Heart left ventricle (tissue), 16 donors: ENCODE measurements around the gene TSPAN33. TPM values are rescaled to one million over a fixed set of nuclear protein-coding genes. Genes with fewer than 3 reads are reported as not detected.
"Not testable (repeated sequence)": the region's sequence is repeated elsewhere in the genome, so short reads cannot be mapped to it uniquely, and the experiment has no call there.

Source experiments
- ATAC-seq, 4 donors: fragments of 200-7000 bp; cut with Tn5 transposase; one replicate each; pipeline ENCODE4 v1.9.1; 2020 to 2022; ENCODE audit warnings: moderate library complexity in 4 of 4, mild to moderate bottlenecking in 3 of 4, moderate number of reproducible peaks in 1 of 4
- DNase-seq, 5 donors: peaks; one replicate each; pipeline ENCODE4 v3.0.0-alpha.2; 2020
- H3K27ac ChIP-seq, 12 donors: fragments of 200-600 bp; sonication (generic) in 4 of 12; one replicate each; pipeline versions ENCODE4 v1.5.0 to v1.8.0; 2016 to 2022; ENCODE audit warnings: mild to moderate bottlenecking in 2 of 12
- H3K27me3 ChIP-seq, 9 donors: fragments of 200-600 bp; sonication (generic) in 2 of 9; one replicate each; pipeline versions ENCODE4 v1.5.1 to v1.8.0; 2016 to 2022; ENCODE audit warnings: mild to moderate bottlenecking in 3 of 9
- H3K36me3 ChIP-seq, 9 donors: fragments of 200-600 bp; sonication (generic) in 2 of 9; one replicate each; pipeline versions ENCODE4 v1.5.0 to v1.8.0; 2018 to 2022; ENCODE audit warnings: mild to moderate bottlenecking in 2 of 9
- H3K4me1 ChIP-seq, 12 donors: fragments of 200-600 bp; sonication (generic) in 4 of 12; one replicate each; pipeline versions ENCODE4 v1.5.0 to v1.8.0; 2016 to 2022; ENCODE audit warnings: mild to moderate bottlenecking in 3 of 12
- H3K4me3 ChIP-seq, 12 donors: fragments of 200-600 bp; sonication (generic) in 4 of 12; one replicate each; pipeline versions ENCODE4 v1.5.0 to v1.8.0; 2017 to 2022; ENCODE audit warnings: mild to moderate bottlenecking in 9 of 12, moderate library complexity in 4 of 12
- H3K9me3 ChIP-seq, 12 donors: fragments of 200-600 bp; sonication (generic) in 4 of 12; one replicate each; pipeline versions ENCODE4 v1.5.0 to v1.8.0; 2016 to 2022; ENCODE audit warnings: mild to moderate bottlenecking in 1 of 12
- POLR2A ChIP-seq, 2 donors: fragments of 450-650 bp; IDR thresholded peaks; one replicate each; pipeline ENCODE4 v1.6.1; 2017; ENCODE audit warnings: antibody characterized with exemption in 2 of 2, mild to moderate bottlenecking in 2 of 2, moderate library complexity in 2 of 2
- WGBS, 4 donors: extraction: QIAGEN DNeasy Blood & Tissue Kit in 2 of 4; methylation state at CpG; one replicate each; pipeline versions ENCODE4 v1.1.5 to v1.1.7; 2013 to 2018; 5-methylcytosine and 5-hydroxymethylcytosine counted together
- intact Hi-C, 10 donors: fragments of 100-400 bp; cut with DNase I; formaldehyde crosslinking; loops; one replicate each; pipeline versions ENCODE4 v1.11.1 to v1.14.2; 2022
- polyA plus RNA-seq, 2 donors: library from polyadenylated mRNA; stranded (reverse); fragments of 200-250 nt; gene quantifications; one replicate each; pipeline ENCODE4 v1.2.3, GENCODE V29; 2013
- total RNA-seq, 9 donors: library from RNA; depleted of rRNA in 2 of 9; stranded (reverse); fragments of >200 nt in 2 of 9; fragmentation: NEBNext Ultra II Directional in 3 of 9; extraction: Animal tissue kit (Norgen Biotek cat#: 25700) in 3 of 9; gene quantifications; one replicate each; pipeline versions ENCODE4 v1.1.0 to v1.2.4, GENCODE V29; 2016 to 2023
- TF ChIP-seq, protein P1 (sequence below), 12 donors: fragments of 200-600 bp; sonication (generic) in 4 of 12; IDR thresholded peaks; one replicate each; pipeline versions ENCODE4 v1.5.0 to v1.8.0; 2018 to 2022; ENCODE audit warnings: antibody characterized with exemption in 12 of 12, mild to moderate bottlenecking in 5 of 12
- donor health status: ischemic (EF 13 %, LVEDD 7.1; RV severe dilation, severe dysfunction).
- donor health status: healthy with polysubstance abuse.
- donor health status: DM: no; HTN: yes; CAD: no.
- donor health status: DM: no; HTN: no; CAD: no.
- donor health status: ischemic (EF 25% LVEDD 6.9; RV normal size, moderate dysfunction).
- donor health status: ischemic (EF 25% LVEDD 5.7; RV mildly dilated, moderate dysfunction).
- donor health status: healthy.
- donor health status: DM: yes; HTN: yes; CAD: no.
- donor health status: ischemic (EF 35%, LVEDD 5.7; RV mildly dilated, moderate dysfunction).
- donor health status: nonischemic (EF 11% LVEDD 7.7; RV severe dilation, severe dysfunction).
- donor health status: DM: yes; HTN: yes; CAD: no.
- donor health status: PGD.
- donor health status: ischemic (EF 29% LVEDD 5.4; RV normal size, mild dysfunction).
- donor health status: nonischemic (EF 23%, LVEDD 6.1; RV moderate dilation, normal function).

The TSPAN33 gene
- total and polyA plus RNA-seq, 11 donors = 3.0 to 21.5 (median 8.8) TPM

DNA sequence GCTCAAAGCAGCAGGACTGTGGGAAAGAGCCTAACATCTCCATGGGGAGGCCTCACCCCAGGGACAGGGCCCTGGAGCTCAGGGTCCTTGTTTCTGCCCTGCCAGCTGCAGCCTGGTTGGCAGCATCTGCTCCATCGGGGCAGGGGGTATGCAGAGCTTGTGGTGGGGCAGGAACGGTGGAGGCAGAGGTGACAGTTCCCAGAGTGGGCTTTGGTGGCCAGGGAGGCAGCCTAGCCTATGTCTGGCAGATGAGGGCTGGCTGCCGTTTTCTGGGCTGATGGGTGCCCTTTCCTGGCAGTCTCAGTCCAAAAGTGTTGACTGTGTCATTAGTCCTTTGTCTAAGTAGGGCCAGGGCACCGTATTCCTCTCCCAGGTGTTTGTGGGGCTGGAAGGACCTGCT, 68.1 kb downstream of the TSPAN33 start:
- intact Hi-C loops = loop anchor here in 4 of 10 donors (5.0 to 10.0 kb wide), 6 partner anchors 45 to 612 kb away; no protein-coding TSS in a partner anchor
- no peaks in the 10 kb centered on the region for H3K9me3 ChIP-seq
- TF ChIP-seq, protein P1, sequence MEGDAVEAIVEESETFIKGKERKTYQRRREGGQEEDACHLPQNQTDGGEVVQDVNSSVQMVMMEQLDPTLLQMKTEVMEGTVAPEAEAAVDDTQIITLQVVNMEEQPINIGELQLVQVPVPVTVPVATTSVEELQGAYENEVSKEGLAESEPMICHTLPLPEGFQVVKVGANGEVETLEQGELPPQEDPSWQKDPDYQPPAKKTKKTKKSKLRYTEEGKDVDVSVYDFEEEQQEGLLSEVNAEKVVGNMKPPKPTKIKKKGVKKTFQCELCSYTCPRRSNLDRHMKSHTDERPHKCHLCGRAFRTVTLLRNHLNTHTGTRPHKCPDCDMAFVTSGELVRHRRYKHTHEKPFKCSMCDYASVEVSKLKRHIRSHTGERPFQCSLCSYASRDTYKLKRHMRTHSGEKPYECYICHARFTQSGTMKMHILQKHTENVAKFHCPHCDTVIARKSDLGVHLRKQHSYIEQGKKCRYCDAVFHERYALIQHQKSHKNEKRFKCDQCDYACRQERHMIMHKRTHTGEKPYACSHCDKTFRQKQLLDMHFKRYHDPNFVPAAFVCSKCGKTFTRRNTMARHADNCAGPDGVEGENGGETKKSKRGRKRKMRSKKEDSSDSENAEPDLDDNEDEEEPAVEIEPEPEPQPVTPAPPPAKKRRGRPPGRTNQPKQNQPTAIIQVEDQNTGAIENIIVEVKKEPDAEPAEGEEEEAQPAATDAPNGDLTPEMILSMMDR (IDR thresholded peaks at IDR 0.05) = no peak
- no peak for TF ChIP-seq POLR2A (IDR thresholded peaks at IDR 0.05)
- H3K27ac ChIP-seq = no peak overlapping the region
- H3K36me3 ChIP-seq = peaks cover 0 to 22% (median 0%) of the 10 kb centered on the region in 9 donors
- DNase-seq (no peak), ATAC-seq (no peak)
- no peak overlapping the region for H3K4me3 ChIP-seq
- H3K27me3 ChIP-seq = peaks cover 0 to 4% (median 0%) of the 10 kb centered on the region in 9 donors
- H3K4me1 ChIP-seq = peaks cover 0 to 4% (median 0%) of the 10 kb centered on the region in 12 donors
- WGBS, 4 donors = 82 to 92% (median 85%) methylated on average over 4 of the region's 4 CpGs

DNA sequence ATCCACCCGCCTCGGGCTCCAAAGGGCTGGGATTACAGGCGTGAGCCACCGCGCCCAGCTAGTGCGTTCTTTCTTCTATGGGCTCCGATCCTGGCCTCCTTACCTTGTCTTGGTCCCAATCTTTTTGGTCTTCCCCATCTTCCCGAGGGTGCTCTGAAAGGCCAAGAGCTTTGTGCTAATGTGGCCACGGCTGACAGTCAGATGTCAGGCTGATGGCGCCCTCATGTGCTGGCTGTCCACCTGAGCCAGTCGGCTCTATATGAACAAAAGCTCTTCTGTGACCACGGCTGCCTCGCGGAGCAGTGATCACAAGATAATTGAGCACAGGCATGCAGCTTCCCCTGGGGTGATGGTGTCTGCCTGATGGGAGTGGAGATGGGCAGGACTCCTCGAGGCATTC, 69.3 kb downstream of the TSPAN33 start:
- Histone ChIP-seq H3K4me1 (peaks cover 0 to 6% (median 0%) of the 10 kb centered on the region in 12 donors), H3K27ac (no peak overlapping the region), H3K36me3 (peaks cover 0 to 22% (median 0%) of the 10 kb centered on the region in 9 donors), H3K4me3 (no peak overlapping the region), H3K9me3 (no peaks in the 10 kb centered on the region), H3K27me3 (peaks cover 0 to 6% (median 0%) of the 10 kb centered on the region in 9 donors)
- no peak for TF ChIP-seq POLR2A (IDR thresholded peaks at IDR 0.05)
- TF ChIP-seq, protein P1 (IDR thresholded peaks at IDR 0.05) = no peak
- intact Hi-C loops = loop anchor here in 4 of 10 donors (5.0 to 10.0 kb wide), 6 partner anchors 47 to 611 kb away; no protein-coding TSS in a partner anchor
- WGBS, 4 donors = 60 to 65% (median 62%) methylated on average over 14 to 15 of the region's 15 CpGs
- ATAC-seq (no peak), DNase-seq (no peak)

DNA sequence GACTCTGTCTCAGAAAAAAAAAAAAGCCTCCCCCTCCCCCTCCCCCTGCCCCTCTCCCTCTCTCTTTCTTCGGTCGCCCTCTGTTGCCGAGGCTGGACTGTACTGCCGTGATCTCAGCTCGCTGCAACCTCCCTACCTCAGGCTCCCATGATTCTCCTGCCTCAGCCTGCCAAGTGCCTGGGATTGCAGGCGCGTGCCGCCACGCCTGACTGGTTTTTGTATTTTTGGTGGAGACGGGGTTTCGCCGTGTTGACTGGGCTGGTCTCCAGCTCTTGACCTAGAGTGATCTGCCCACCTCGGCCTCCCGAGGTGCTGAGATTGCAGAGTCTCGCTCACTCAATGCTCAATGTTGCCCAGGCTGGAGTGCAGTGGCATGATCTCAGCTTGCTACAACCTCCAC, 71.2 kb downstream of the TSPAN33 start:
- peaks cover 0 to 15% (median 0%) of the 10 kb centered on the region in 9 donors for H3K36me3 ChIP-seq
- not testable (repeated sequence) for DNase-seq, H3K4me3 ChIP-seq, H3K27me3 ChIP-seq, H3K9me3 ChIP-seq, H3K27ac ChIP-seq, H3K4me1 ChIP-seq, ATAC-seq
- intact Hi-C loops = loop anchor here in 7 of 10 donors (5.0 to 10.0 kb wide), 5 partner anchors 82 to 609 kb away; no protein-coding TSS in a partner anchor
- 93 to 99% (median 95%) methylated on average over 13 to 15 of the region's 15 CpGs for WGBS, 4 donors

DNA sequence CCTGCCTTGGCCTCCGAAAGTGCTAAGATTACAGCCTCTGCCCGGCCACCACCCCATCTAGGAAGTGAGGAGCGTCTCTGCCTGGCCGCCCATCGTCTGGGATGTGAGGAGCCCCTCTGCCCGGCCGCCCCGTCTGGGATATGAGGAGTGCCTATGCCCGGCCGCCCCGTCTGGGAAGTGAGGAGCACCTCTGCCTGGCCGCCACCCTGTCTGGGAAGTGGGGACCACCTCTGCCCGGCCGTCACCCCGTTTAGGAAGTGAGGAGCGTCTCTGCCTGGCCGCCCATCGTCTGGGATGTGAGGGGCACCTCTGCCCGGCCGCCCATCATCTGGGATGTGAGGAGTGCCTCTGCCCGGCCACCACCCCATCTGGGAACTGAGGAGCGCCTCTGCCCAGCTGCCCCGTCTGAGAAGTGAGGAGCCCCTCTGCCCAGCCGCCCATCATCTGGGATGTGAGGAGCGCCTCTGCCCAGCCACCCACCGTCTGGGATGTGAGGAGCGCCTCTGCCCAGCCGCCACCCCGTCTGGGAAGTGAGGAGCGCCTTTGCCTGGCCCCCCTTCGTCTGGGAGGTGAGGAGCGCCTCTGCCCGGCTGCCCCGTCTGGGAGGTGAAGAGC, 71.7 kb downstream of the TSPAN33 start:
- not testable (repeated sequence) for H3K4me1 ChIP-seq, ATAC-seq, DNase-seq, H3K27ac ChIP-seq, H3K4me3 ChIP-seq, H3K27me3 ChIP-seq, H3K9me3 ChIP-seq
- H3K36me3 ChIP-seq = peaks cover 0 to 12% (median 0%) of the 10 kb centered on the region in 9 donors
- WGBS, 4 donors = 94 to 97% (median 96%) methylated on average over 23 to 34 of the region's 34 CpGs
- intact Hi-C loops = loop anchor here in 7 of 10 donors (5.0 to 10.0 kb wide), 5 partner anchors 81 to 609 kb away; no protein-coding TSS in a partner anchor

DNA sequence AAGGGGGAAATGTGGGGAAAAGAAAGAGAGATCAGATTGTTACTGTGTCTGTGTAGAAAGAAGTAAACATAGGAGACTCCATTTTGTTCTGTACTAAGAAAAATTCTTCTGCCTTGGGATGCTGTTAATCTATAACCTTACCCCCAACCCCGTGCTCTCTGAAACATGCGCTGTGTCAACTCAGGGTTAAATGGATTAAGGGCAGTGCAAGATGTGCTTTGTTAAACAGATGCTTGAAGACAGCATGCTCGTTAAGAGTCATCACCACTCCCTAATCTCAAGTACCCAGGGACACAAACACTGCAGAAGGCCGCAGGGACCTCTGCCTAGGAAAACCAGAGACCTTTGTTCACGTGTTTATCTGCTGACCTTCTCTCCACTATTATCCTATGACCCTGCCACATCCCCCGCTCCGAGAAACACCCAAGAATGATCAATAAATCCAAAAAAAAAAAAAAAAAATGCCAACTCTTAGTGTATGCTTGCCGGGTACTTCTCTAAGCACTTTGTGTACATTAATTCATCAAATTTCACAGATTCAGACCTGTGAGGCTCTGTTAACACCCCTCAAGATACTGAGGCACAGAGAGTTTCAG, 72.4 kb downstream of the TSPAN33 start:
- 63 to 76% (median 72%) methylated on average over 8 of the region's 8 CpGs for WGBS, 4 donors
- H3K9me3 ChIP-seq, H3K27ac ChIP-seq, DNase-seq, H3K4me3 ChIP-seq, H3K4me1 ChIP-seq, ATAC-seq, H3K27me3 ChIP-seq, H3K36me3 ChIP-seq: not testable (repeated sequence)
- intact Hi-C loops = loop anchor here in 7 of 10 donors (5.0 to 10.0 kb wide), 5 partner anchors 80 to 608 kb away; no protein-coding TSS in a partner anchor
